NCI-H2171 treated with DMSO at 0.1 percent for 48 hours (cell line): ENCODE results near the gene RPA3.

ENCODE experiments used
- DNase-seq: peaks from one replicate; lab custom pipeline; 2025; lab: John Stamatoyannopoulos, UW

Gene RPA3

DNA sequence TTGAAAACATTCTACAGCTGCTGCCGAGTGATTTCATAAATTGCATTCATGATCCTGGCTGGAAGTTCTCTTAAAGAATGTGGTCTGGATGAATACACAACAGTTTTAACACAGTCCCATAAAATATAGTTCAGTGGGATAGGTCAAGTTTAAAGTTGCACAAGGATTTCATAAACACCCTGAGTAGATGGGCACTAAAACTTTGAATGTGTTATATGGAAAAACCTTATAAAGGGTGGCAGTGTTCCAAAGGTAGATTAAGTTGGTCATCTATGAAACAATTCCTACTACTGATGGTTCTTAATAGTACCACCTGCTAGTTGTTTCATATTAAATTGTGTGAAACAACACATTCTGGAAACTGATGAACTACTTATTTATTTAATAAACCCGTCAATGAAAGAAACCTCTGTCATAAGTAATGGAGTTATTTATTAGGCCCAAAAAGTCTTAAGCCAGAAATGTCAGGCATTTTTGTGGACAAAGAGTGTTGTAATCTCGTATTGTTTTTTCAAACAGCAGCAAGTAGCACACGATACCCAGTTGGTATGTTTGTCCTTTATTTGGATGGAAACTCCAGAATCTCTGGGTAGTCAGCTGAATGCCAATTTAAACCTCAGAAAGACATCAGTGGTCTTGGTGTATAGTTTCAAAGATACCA, 14.3 kb upstream of the RPA3 start:
- DNase-seq: no peak

DNA sequence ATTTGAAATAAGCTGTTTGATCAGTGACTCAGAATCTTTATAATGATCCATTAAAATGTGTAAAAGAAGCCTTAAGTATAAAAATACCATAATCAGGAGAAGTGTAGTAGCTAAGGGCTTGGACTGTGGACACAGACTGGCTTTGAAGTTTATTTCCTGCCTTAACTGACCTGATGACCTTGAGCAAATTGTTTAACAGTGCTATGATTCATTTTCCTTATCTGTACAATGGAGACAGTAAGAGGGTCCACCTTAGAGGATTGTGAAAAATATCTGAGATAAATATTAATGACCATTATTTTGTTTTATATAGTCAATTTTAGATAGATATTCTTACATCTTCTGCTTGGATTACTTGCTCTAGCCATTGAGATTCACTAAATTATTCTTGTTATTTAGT, 13.3 kb upstream of the RPA3 start:
- DNase-seq: no peak

DNA sequence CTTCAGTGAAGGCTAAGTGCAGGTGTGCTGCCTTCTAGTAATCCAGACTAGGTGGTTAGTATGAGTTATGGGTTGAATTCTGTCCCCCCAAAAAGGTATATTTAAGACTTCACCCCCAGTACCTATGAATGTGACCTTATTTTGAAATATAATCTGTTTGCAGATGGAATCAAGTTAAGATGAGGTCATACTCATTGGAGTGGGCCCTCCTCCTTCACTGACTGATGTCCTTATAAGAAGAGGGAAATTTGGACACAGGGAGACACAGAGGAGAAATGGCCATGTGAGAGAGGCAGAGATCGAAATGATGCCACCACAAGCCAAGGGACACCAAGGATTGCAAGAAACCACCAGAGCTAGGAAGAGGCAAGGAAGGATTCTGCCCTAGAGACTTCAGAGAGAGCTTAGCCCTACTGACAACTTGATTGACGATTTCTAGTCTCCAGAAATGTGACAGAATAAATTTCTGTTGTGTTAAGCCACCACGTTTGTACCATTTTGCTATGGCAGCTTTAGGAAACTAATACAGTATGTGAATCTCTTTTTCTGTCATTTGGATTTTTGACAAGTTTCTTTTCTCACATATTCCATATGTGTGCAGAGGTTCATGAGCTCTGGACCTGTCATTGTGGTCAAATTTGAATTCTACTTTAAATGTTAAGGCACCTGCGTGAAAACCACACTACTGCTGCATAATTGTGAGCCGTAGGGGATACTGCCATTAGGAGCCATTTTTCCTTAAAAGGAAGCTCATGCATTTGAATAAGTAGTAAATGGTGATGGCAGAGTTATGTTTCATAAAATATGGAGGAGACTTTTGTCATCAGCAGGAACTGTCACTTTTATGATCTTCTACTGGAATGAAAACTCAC, 2.6 kb upstream of the RPA3 start:
- peak; percentile 23 for DNase-seq

DNA sequence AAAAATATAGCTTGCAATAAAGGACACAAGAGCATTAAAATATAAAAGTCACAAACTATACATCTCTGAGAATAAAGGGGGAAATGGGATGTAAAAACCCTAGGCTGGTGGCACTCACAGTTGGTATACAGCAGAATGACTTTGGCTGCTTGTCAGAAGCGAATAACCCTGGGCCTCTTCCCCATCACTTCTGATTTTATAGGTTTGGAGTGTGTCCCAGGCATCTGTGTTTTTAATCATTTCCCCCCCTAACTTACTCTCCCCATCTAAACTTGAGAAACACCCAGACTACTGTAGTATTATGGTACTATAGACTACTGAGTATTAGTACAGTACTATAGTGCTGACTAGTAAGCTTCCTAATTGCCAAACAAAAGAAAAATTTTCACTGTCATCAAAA, 1.8 kb upstream of the RPA3 start:
- peak; percentile 37 for DNase-seq

DNA sequence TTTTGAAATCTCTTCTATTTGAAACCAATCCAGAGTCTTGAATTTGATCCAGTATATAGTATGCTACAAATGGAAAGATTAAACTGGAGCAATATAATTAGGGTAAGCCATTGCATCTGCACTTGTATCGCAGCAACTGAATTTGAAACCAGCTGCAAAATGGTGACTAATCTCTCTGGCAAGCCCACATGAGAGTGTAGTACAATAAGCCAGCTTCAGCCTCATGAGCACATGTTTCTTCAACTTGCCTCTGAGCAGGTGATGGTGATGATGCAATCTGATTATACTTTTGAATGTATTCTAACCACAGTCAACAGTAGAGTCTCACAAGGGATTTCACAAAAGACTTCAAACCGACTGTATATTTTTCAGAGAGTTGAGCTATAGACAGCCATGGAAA, 829 bp upstream of the RPA3 start:
- DNase-seq: peak; percentile 82

DNA sequence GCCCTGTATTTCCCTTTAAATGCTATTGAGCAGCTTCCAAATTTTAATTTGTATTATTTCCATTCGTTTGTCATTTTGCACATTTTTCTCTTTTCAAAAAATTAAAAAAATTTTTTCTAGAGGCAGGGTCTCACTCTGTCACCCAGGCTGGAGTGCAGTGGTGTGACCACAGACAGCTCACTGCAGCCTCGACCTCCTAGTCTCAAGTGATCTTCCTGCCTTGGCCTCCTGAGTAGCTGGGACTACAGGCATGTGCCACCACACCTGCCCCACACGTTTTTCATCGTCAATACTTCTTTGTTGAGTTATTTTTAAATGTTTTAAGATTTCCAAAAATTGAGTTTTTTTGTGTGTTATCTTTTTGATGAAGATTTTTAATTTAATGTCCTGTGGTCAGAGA, 4.7 kb downstream of the RPA3 start:
- no peak for DNase-seq

DNA sequence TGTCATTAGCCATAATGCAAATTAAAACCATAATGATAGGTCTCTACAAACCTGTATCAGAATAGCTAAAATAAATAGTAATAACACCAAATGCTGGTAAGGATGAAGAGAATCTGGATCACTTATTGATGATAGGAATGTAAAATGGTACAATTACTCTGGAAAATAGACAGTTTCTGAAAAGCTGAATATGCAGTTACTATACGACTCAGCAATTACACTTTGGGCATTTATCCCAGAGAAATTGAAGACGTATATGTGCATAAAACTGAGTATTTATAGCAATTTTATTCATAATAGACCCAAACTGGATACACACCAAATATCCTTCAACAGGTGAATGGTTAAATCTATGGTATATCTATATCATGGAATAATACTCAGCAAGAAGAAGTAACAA, 7.9 kb downstream of the RPA3 start:
- no peak for DNase-seq

DNA sequence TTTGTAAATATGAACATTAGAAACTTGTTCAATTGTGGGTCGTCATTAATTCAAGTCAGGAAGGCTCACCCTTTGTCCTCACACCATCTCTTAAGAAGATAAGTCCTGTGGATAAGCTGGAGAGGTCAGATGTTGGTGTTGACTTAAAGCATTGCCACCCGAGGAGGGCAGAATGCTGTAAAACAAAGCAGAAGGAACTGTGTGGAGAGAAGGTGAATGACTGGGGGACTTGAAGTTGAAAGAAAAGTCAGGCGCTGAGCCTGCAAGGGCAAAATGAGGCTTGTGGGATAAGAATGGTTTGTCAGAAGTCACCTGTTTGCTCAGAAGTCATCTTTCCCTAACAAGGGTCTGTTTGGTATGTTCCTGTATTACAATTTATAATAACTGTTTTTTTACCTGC, 9.1 kb downstream of the RPA3 start:
- DNase-seq: no peak

DNA sequence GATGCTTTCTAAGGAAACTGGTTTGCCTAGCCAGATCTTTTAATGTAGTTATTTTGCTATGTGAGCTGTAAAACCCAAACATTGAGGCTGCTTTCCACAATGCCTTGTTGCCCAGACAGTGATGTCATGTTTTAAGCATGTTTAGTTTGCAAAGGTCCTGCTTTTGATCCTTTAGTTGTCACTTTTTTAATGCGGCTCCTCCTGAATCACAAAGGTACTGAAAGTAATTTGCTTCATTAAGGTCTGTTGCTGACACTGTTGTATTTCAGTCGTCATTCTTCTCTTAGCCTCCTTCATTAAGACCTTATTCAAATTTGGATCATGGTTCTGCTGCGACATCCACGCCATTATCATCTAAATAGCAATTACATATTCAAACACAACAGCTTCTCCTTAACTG, 10.6 kb downstream of the RPA3 start:
- no peak for DNase-seq

DNA sequence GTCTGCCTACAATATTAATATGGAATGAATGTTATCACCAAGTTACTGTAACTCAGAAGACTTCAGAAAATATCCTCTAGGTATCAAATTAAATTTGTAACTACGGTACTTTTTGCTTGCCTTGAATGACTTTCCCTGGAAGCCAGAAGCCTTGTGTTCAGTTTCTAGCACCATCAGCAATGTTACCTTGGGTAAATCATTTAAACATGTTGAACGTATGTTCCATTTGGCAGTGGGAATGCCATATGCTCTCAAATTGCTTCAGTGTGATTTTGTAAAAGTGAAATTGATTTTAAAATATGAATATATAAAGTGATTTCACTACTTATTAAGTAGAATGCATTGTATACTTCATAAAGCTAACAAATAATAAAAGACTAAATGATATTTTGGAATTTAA, 11.2 kb downstream of the RPA3 start:
- DNase-seq: no peak

DNA sequence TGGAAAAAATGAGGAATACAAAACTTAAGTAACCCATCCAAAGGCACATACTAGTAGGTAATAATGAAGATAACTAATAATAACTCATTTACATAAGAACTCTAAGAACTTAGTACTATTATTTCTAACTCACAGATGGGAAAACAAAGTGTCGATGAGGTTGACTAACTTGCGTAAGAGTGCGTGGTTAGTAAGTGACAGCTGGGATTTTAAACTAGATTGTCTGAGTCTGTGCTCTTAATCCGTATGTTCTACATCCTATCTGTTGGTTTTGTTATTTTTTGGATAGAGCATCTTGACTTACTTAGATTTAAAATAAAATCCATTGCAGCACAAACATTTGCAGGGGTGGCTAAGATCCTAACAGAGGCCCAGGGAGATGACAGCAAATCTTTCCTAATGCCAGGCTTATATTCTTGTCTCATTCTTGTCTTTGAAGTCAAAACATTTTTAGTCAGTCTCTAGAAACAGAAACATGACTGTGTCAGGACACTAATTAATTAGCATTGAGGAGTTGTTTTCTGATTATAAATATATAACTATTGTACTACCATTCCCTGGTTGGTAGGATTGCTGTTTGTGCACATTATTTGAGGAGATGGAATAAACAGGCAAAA, 11.7 kb downstream of the RPA3 start:
- DNase-seq: peak; percentile 30

DNA sequence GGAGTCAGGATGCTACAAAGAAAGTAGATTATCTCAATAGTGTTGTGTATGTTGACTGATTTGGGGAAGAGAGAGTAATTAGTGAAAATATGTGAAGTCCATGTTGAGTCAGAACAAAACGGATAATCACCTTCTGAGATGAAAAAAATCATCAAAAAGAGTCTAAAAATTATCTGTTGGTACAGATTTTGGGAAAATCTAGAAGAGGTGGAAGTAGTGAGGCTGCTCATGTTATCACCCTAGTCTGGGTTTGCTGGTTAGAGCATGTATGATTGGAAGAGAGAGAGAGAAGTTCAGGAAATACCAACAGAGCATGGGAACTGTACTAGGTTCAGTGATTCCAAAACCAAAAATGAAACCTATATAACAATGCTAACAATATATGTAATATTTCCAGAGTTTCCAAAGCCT, 12.3 kb downstream of the RPA3 start:
- DNase-seq: no peak

DNA sequence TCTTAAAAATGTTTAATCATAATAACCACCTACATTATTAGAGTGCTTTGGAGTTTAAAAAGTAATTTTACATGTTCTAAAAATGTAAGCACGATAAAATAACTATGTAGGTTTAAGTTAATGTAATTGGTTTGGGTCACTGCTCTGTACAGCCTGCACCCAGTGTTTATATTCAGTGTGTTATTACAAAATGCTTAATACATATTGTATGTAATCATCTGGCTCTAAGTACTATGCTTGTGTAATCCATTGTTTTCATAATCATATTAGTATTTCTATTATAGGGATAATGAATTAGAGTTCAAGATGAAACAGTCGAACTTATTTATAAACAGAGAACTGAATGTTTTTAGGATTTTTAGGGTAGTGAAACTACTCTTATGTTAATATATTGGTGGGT, 13.1 kb downstream of the RPA3 start:
- no peak for DNase-seq

DNA sequence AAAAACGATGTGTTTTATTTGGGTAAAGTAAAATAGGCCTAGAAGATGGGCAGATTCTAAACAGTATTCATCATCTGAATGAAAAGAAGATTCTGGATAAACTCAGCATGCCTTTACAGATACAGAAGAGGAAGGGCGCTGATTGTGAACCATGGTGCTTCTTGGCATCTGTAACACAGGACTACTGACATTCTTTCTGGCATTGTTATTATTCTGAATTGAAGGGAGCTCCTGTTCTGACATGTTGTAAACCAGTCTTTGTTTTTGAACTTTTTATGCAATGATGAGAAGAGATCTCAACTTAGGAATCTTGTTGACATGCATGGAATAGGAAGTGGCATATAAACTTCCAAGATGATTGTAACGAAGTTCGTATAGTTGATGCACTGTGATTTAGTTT, 13.5 kb downstream of the RPA3 start:
- DNase-seq: no peak

DNA sequence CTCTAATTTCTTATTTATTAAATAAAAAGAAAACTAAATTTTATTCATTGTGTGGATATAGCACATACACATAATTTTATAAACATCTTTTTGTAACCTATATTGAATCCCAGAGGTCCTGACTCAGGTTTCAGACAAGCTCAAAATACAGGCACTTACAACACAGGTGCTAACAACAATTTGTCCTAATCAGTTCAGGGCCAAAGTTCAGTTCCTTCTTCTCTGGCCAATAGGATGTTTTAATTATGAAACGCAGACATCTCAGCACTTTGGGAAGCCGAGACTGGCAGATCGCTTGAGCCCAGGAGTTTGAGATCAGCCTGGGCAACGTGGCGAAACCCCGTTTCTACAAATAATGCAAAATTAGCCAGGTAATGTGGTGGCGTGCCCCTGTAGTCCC, 15.0 kb downstream of the RPA3 start:
- no peak for DNase-seq

DNA sequence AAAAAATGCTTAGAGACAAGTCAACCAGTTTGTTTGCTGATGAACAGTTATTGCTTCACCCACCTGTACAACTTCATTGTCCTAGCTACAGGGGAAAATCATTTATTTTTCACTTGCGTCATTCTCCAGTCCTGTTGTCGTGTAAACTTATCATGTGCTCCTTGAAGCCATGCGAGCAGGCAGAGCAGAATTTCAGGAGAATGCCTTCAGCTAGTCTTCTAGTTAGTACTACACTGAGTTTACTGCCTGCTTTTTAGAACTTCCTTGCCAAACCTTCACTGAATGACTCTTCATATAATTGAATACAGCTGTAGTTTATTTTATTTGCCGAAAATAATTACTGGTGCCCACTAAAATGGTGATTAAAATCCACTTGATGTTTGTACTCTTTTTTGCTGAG, 15.6 kb downstream of the RPA3 start:
- DNase-seq: no peak

DNA sequence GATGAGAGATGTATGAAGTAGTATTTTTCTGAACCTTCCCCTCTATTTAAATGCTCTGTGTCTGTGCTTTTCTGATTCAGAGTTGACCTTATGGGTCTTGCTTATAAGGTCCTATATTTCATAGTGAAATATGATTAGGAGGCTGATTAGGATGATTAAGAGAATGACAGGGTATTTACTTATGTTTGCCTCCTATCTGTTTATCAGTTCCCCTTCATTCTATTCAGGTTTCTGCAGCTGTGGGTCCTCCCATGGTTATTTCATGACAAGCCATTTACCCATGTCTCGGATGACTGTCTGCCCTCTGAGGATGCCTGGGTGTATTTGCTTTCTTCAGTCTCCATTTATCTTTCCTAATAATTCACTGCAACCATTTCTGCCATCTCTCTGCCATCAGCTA, 16.9 kb downstream of the RPA3 start:
- DNase-seq: no peak

DNA sequence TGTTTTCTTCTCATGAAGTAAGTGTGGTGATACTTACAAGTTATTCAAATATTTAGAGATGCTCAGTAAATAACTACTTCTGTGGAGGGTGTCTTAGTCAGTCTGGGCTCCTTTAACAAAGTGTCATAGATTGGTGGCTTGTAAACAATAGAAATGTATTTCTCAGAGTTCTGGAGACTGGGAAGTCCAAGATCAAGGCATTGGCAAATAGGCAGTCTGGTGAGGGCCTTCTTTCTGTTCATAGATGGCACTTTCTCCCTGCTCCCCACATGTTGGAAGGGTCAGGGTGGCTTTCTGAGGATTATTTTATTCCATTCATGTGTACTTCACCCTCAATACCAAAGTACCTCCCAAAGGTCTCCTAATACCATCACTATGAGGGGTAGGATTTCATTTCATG, 18.4 kb downstream of the RPA3 start:
- DNase-seq: no peak

DNA sequence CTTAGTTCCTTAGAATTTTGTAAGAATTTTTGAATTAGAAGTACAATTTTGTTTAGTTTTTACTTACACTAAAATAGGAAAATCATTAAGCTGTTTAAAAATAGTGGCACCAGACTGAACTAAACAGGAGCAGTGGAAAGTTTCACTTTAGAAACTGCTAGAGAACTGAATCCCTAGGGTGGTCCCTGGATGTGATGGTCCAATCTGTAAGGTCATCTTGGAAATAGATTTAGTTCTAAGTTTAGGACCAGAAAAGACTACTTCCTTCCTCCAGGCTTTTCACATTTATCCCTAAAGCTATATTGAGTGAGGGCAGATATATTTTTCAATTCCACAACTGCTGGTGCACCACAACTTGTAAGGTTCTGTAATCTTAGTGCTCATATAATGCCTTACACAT, 19.0 kb downstream of the RPA3 start:
- no peak for DNase-seq

DNA sequence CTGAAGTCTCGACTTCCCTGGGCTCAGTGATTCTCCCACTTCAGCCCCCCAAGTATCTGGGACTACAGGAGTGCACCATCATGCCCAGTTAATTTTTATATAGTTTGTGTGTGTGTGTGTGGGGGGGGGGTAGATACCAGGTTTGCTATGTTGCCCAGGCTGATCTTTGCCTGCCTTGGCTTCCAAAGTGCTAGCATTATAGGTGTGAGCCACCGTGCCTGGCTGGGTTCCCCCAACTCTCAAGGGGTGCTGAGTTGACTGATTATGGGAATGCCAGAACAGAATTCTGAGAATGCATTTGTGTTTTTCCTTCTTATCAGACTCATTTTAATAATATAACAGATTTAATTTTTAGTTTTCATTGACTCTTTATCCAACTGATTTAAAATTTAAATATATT, 19.5 kb downstream of the RPA3 start:
- no peak for DNase-seq

DNA sequence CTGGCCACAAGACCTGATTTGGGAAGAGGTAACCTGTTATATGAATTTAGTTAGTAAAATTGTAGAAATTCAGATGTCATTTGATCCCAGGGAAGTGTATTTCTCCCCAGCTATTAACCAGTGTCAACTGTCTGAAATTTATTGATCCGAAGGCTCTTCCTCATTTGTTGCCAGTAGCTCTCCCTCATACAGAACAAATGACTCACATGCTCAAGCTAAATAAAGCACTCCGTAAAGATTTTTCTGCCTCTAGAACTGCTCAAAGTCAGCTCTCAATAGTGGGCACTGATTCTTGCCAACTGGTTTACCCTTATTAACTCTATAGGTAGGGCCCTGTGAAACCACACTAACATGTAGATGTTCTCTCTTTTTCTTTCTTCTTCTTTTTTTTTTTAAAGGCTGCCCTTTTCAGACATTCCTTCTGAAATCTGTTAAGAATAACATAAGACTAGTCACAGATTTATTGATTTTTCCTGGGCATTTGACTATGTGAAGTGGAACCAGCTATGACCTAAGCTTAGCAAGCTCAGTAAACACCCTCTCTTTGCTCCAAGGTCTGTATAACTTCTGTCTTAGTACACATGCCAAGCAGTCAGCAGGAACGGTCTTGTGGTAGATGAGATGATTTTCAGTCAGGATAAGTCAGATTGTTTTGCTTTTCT, 21.8 kb downstream of the RPA3 start:
- DNase-seq: no peak

DNA sequence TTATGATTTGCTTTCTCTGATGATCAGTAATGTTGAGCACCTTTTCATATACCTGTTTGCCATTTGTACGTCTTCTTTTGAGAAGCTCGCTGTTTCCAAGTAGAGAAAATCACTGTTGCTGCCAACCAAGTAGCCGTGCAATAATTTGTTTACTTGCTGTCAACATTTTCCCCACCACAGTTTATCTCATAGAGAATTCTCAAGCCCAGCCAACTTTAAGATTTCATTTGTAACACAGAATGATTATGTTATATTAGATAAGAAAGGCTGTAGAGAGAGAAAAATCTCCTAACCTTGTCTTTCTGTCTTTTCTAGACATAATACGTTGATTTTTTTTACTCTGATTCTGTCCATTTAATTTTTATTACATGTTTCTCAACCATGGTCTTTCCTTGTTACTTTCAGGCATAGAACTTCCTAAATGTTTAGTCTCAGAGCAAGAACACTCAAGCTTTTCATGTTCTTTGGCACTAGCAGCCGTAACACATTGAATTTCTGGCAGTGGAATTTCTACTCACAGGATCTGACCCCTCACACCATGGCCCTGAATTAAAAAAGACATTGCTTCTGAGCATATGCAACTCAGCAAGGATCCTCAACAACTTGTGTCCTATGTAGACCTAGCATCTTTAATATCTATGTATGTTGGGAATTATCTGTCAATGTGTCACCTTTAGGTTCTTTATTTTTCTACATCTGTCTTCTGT, 23.1 kb downstream of the RPA3 start:
- DNase-seq: no peak
